ENCODE results near the gene GTF3C2. TPM values are rescaled to one million over a fixed set of nuclear protein-coding genes. Genes with fewer than 3 reads are reported as not detected.

GTF3C2 gene
- total and polyA plus RNA-seq, 4 donors, result 9.7 to 20.6 (median 14.7) TPM

DNA sequence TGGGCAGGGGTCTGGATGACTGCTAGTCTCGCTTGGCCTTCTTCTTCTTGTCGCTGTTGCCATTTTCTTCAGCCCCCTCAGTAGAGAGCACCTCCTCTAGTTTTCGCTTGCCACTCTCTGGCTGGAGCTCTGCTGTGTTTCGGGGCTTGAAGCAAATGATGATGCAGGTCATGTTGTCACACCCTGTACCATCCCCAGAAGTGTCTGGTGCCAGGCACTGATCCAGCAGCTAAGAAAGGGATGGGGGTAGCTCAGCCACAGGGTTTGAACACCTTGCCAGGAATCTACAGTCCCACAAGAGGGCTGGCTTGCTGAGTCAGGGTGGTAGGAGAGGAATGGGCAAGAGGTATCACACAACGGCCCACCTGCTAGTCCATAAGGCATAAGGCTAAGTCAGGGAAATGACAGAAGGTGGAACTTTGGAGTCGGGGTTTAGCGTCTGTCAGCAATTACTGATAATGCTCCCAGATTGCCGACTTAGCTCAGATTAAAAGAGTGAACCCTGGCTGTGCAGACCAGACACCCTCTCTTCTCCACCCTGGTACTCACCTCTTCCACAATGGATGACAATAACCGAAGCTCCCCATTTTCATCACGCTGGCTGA, 25.1 kb upstream of the GTF3C2 start (continued):
- TF ChIP-seq, protein P1, sequence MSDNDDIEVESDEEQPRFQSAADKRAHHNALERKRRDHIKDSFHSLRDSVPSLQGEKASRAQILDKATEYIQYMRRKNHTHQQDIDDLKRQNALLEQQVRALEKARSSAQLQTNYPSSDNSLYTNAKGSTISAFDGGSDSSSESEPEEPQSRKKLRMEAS (IDR thresholded peaks at IDR 0.05), result no peak
- no peak for TF ChIP-seq FOXA1 (IDR thresholded peaks at IDR 0.05)
- TF ChIP-seq, protein P2, sequence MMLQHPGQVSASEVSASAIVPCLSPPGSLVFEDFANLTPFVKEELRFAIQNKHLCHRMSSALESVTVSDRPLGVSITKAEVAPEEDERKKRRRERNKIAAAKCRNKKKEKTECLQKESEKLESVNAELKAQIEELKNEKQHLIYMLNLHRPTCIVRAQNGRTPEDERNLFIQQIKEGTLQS (IDR thresholded peaks at IDR 0.05), result no peak

DNA sequence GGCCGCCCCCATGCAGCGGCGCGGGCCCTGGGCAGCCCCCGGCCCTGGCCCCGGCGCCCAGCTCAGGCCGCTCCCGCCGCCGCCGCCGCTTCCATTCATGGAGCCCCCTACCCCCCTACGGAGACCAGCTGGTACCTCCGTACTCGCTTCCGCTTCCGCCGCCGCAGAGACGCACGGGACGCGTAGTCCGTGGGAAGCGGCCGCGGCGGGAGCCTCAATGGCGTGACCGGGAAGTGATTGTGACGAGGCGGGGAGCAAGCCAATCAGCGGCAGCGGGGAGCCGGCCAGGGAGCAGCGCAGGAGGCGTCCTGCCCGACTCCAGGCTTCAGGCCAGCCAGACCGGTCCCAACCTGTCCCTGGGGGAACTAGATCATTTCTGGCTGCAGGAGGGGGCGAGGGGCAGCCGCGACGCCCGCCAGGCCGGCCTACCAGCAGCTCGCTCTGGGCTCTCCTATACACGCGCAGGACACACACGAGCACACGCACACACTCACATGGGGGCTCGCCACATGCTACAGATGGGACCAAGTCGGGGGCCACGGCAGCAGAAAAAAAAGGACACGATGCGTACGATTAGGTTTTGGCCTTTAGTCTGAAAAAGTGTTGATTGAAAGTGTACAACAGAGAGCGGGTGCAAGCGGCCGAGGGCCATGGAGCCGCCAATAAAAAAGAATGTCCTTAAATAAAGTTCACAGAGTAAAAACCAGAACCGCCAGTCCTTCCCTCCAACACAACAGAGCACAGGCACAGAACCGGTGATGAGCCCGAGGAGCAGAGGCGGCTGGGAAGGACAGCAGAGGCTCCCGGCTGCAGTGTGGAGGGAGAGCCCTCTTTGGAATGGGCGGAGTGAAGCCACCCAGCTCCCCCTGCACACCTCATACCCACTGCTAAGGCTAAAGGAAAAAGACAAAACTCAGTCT, 24.3 kb upstream of the GTF3C2 start, which contains the start of gene ZNF513:
Gene ZNF513 (minus strand): TSS at position 109 of the 920 bp plus-strand sequence. CDS start 208 bp downstream, outside the sequence.
- TF ChIP-seq TAF1 (conservative IDR thresholded peaks at IDR 0.05) (no peak), FOXA2 (IDR thresholded peaks at IDR 0.05) (no peak), NR2F2 (IDR thresholded peaks at IDR 0.05) (no peak), EGR1 (IDR thresholded peaks at IDR 0.05; ENCODE audit: low read depth in 2 of 2) (peak in 1 of 2 donors; percentile 23), SP1 (IDR thresholded peaks at IDR 0.05) (peak; percentile 66), RXRA (IDR thresholded peaks at IDR 0.05) (no peak), HNF4G (IDR thresholded peaks at IDR 0.05) (no peak), GABPA (IDR thresholded peaks at IDR 0.05 in 1 of 2, conservative IDR thresholded peaks at IDR 0.05 in 1 of 2) (peak; percentile 74 to 93), YY1 (IDR thresholded peaks at IDR 0.05) (peak; percentile 80), RAD21 (IDR thresholded peaks at IDR 0.05) (peak in 1 of 2 donors; percentile 21), FOXA1 (IDR thresholded peaks at IDR 0.05) (no peak), HNF4A (conservative IDR thresholded peaks at IDR 0.05) (no peak), JUND (IDR thresholded peaks at IDR 0.05) (no peak)
- TF ChIP-seq, protein P3, sequence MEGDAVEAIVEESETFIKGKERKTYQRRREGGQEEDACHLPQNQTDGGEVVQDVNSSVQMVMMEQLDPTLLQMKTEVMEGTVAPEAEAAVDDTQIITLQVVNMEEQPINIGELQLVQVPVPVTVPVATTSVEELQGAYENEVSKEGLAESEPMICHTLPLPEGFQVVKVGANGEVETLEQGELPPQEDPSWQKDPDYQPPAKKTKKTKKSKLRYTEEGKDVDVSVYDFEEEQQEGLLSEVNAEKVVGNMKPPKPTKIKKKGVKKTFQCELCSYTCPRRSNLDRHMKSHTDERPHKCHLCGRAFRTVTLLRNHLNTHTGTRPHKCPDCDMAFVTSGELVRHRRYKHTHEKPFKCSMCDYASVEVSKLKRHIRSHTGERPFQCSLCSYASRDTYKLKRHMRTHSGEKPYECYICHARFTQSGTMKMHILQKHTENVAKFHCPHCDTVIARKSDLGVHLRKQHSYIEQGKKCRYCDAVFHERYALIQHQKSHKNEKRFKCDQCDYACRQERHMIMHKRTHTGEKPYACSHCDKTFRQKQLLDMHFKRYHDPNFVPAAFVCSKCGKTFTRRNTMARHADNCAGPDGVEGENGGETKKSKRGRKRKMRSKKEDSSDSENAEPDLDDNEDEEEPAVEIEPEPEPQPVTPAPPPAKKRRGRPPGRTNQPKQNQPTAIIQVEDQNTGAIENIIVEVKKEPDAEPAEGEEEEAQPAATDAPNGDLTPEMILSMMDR (IDR thresholded peaks at IDR 0.05; ENCODE audit: low read depth, low read length, missing input control), result no peak
- TF ChIP-seq, protein P2 (IDR thresholded peaks at IDR 0.05), result no peak
- TF ChIP-seq, protein P4, sequence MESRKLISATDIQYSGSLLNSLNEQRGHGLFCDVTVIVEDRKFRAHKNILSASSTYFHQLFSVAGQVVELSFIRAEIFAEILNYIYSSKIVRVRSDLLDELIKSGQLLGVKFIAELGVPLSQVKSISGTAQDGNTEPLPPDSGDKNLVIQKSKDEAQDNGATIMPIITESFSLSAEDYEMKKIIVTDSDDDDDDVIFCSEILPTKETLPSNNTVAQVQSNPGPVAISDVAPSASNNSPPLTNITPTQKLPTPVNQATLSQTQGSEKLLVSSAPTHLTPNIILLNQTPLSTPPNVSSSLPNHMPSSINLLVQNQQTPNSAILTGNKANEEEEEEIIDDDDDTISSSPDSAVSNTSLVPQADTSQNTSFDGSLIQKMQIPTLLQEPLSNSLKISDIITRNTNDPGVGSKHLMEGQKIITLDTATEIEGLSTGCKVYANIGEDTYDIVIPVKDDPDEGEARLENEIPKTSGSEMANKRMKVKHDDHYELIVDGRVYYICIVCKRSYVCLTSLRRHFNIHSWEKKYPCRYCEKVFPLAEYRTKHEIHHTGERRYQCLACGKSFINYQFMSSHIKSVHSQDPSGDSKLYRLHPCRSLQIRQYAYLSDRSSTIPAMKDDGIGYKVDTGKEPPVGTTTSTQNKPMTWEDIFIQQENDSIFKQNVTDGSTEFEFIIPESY (IDR thresholded peaks at IDR 0.05), result no peak
- TF ChIP-seq, protein P1 (IDR thresholded peaks at IDR 0.05), result no peak
- TF ChIP-seq, protein P5, sequence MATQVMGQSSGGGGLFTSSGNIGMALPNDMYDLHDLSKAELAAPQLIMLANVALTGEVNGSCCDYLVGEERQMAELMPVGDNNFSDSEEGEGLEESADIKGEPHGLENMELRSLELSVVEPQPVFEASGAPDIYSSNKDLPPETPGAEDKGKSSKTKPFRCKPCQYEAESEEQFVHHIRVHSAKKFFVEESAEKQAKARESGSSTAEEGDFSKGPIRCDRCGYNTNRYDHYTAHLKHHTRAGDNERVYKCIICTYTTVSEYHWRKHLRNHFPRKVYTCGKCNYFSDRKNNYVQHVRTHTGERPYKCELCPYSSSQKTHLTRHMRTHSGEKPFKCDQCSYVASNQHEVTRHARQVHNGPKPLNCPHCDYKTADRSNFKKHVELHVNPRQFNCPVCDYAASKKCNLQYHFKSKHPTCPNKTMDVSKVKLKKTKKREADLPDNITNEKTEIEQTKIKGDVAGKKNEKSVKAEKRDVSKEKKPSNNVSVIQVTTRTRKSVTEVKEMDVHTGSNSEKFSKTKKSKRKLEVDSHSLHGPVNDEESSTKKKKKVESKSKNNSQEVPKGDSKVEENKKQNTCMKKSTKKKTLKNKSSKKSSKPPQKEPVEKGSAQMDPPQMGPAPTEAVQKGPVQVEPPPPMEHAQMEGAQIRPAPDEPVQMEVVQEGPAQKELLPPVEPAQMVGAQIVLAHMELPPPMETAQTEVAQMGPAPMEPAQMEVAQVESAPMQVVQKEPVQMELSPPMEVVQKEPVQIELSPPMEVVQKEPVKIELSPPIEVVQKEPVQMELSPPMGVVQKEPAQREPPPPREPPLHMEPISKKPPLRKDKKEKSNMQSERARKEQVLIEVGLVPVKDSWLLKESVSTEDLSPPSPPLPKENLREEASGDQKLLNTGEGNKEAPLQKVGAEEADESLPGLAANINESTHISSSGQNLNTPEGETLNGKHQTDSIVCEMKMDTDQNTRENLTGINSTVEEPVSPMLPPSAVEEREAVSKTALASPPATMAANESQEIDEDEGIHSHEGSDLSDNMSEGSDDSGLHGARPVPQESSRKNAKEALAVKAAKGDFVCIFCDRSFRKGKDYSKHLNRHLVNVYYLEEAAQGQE (IDR thresholded peaks at IDR 0.05), result peak; percentile 56
- peak; percentile 88 for DNase-seq (ENCODE audit: low spot score)
- H3K27ac ChIP-seq (ENCODE audit: low read depth in 1 of 2, low read length in 2 of 2), result peak within 1 kb of the TSS; percentile 94 to 97
- peak within 1 kb of the TSS; percentile 70 to 86 (median 75) for H3K4me3 ChIP-seq (ENCODE audit: low read depth in 1 of 3, low read length in 3 of 3)
- 17% methylated on average over 67 of the region's 67 CpGs for WGBS
- H3K9me3 ChIP-seq (ENCODE audit: control insufficient read depth in 4 of 4, low read length in 3 of 4), result no peaks in the 10 kb centered on the region
- peaks cover 6 to 52% (median 28%) of the 10 kb centered on the region in 4 donors for H3K36me3 ChIP-seq (ENCODE audit: control insufficient read depth in 4 of 4, insufficient read depth in 3 of 4, low read depth in 1 of 4, low read length in 3 of 4)
- H3K9ac ChIP-seq (ENCODE audit: low read depth in 1 of 2, low read length in 2 of 2), result peak within 1 kb of the TSS; percentile 61 to 99
- H3K4me1 ChIP-seq (ENCODE audit: control insufficient read depth in 4 of 4, insufficient read depth in 4 of 4, low read length in 3 of 4), result peaks cover 7 to 49% (median 43%) of the 10 kb centered on the region in 4 donors
- no peaks in the 10 kb centered on the region for H3K27me3 ChIP-seq (ENCODE audit: control insufficient read depth in 4 of 4, insufficient read depth in 4 of 4, low read length in 3 of 4)

All from liver (tissue), 9 donors.